HS-5 (cell line): ENCODE results near the gene F11R.
A peak's percentile ranks its signal among the peaks of the same experiment; 100 is the strongest.
"Not testable (repeated sequence)": the region's sequence is repeated elsewhere in the genome, so short reads cannot be mapped to it uniquely, and the experiment has no call there.

Source experiments
- DNase-seq: peaks from one replicate; pipeline ENCODE4 v3.0.0-alpha.2; 2012; ENCODE audit warnings: low read depth

Gene F11R

GRCh38 chr1:161020509-161021164 lies at the start of gene F11R:
Gene F11R, minus strand, starts transcription at chr1:161021152. Its CDS starts 79 bp downstream, at chr1:161021073.
- no peak for DNase-seq

DNA sequence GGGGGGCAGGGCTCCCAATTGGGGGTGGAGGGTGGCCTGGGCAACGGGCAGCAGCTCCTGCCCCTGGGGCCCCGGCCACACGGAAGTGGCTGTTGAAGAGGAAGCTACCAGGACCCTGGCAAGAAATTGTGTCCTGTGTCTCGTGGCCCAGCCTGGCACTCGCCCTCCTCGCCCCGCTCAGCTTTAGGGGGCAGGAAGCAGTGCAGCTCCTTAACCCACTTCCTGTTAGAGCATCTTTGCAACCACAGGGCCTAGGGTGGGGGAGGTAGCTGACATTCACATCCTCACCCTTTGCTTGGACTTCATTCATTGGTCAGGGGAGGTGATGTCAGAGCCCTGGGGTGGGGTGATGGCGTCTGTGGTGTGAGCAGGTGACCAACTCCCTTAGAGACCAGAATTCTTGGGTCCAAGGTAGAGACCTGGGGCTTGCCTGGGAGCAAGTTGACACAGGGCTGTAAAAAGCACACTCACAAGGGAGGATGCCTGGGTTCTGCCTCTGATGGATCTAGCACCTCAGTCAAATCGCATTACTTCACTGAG lies 48.8 kb upstream of the F11R start, which contains the start of gene ARHGAP30:
Gene ARHGAP30 (minus strand): TSS at position 161 of the 540 bp plus-strand sequence. CDS start 267 bp downstream, outside the sequence.
- no peak for DNase-seq

DNA sequence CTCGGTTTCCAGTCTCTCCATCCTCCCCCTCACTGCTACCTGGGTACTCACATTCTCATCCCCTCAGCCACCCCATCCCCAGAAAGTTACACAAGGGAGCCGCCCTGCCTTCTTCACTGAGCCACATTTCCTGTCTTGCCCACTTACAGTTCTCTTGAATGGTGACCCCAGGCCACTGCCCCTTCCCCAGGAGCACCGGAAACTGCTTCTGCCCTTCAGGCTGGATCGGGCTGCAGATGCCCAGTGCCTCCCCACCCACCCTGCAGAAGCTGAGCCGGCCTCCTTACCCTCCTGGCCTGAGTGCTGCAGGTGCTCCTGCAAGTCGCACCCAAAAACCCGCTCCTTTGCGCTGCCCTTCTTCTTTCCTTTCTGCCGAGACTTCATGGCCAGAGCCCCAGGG lies 48.3 kb upstream of the F11R start:
- no peak for DNase-seq

- no peak for DNase-seq
Measured at GRCh38 chr1:161068306-161069234, 47.6 kb upstream of the F11R start.

- no peak for DNase-seq
Measured at GRCh38 chr1:161066694-161067093, 45.7 kb upstream of the F11R start.

DNA sequence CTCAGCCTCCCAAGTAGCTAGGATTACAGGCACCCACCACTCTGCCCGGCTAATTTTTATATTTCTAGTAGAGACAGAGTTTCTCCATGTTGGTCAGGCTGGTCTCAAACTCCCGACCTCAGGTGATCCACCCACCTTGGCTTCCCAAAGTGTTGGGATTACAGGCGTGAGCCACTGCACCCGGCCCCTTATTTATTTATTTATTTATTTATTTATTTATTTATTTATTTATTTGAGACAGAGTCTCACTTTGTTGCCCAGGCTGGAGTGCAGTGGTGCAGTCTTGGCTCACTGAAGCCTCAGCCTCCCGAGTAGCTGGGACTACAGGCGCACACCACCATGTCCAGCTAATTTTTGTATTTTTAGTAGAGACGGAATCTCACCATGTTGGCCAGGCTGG lies 44.7 kb upstream of the F11R start:
- not testable (repeated sequence) for DNase-seq

DNA sequence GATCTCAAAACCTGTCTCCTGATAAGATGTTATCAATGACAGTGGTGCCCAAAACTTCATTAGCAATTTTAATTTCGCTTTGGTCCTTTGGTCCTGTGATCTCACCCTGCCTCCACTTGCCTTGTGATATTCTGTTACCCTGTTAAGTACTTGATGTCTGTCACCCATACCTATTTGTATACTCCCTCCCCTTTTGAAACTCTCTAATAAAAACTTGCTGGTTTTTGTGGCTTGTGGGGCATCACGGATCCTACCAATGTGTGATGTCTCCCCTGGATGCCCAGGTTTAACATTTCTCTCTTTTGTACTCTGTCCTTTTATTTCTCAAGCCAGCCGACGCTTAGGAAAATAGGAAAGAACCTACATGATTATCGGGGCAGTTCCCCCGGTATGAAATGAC lies 43.0 kb upstream of the F11R start:
- DNase-seq = not testable (repeated sequence)

GRCh38 chr1:161061419-161061818 lies 40.5 kb upstream of the F11R start:
- DNase-seq = no peak

- DNase-seq = no peak
Measured at GRCh38 chr1:161059293-161059692, 38.3 kb upstream of the F11R start.

GRCh38 chr1:161054805-161055204 lies 33.9 kb upstream of the F11R start:
- no peak for DNase-seq

- DNase-seq = no peak
Measured at GRCh38 chr1:161054232-161054631, 33.3 kb upstream of the F11R start.

GRCh38 chr1:161052899-161053298 lies 31.9 kb upstream of the F11R start:
- no peak for DNase-seq

DNA sequence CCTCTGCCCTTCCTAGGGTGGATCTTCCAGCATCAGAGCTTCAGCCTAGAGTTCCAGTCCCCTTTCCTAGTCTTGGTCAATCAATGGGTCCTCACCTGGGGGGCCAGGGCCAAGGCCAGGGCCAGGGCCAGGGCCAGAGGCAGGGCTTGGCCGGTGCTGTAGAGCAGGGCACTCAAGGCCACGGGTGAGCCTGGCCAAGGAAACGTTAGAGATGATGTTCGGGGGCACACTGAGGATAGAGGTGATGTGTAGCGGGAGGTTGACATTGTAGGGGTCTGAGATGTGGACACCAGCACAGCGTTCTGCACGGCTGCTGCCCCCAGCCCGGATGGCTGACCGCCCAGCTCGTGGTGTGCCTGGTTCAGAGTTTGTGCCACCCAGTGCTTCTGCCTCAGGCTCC lies 30.3 kb upstream of the F11R start:
- no peak for DNase-seq

DNA sequence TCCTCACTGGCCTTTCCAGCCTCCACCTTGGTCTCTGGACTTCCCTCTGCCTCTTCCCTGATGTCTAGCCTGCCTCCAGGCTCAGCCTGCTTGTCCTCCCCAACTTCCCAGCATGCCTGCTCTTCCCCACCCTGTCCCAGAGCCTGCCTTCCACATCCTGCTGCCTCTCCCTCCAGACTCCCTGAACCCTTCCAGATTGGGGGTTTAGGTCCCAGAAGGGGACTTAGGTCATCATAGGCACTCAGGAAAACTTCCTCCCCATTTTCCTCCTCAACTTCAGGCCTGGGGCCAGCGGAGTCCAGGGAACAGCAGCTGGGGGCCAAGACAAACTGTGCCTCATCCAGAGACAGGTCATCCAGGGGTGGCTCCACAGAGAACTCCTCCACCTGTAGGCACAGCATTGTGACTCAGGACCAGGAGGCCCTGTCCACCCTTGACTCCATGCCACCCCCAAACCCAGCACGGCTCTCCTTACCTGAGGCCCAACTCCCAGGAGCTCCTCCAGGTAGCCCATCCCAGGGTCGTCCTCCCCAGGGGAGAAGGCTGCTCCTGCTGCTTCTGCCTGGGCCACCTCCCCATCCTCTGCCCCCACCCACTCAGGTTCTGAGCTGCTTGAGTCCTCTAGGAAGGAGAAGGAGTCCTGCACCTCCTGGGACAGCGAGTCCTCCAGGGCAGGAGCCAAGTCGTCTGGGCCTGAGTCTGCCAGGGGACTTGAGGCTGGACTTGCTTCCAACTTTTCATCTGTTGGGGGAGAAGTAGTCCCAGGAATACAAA lies 28.2 kb upstream of the F11R start:
- DNase-seq = no peak

DNA sequence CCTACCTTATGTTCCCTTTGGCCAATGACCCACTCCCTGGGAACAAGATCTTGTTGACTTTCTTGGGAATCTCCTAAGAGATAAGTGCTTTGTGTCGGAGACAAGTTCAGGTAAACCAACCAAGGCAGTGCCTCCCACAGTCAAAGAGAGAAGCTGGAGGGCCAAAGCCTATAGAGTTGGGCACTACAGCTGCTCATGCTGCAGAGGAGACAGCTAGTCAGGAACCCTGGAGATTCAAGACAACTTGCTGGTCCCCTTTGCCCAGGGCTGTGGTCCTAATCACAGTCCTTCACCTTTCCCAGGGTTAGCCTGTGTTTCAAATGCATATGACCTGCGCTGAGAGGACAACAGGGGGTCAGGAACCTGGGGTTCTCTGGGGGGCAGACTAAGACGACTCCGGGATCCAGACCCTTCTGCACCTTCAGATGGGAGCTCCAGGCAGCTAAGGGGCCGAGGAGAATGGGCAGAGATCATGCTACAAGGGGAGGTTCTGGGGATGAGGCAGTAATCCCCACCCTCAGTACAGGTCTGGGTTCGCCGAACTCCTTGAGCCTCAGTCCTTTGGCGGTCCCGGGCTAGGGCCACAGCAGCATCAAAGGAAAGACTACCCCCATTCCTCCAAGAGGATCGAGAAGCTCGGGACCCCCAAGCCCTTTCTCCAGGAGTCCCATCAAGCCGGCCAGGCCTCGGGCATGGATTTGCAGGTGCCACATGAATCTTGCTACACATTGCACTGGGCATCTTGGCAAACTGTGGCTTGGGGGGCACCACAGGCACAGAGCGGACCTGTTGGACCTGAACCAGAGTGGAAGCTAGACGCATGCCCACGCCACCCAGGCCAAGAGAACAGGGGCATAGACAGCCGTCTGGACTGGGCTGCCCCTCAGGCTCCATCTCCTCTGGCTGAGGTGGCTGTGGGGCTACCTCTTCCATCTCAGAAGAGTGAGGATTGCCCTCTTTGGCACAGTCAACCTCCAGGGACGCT lies 26.8 kb upstream of the F11R start:
- no peak for DNase-seq

DNA sequence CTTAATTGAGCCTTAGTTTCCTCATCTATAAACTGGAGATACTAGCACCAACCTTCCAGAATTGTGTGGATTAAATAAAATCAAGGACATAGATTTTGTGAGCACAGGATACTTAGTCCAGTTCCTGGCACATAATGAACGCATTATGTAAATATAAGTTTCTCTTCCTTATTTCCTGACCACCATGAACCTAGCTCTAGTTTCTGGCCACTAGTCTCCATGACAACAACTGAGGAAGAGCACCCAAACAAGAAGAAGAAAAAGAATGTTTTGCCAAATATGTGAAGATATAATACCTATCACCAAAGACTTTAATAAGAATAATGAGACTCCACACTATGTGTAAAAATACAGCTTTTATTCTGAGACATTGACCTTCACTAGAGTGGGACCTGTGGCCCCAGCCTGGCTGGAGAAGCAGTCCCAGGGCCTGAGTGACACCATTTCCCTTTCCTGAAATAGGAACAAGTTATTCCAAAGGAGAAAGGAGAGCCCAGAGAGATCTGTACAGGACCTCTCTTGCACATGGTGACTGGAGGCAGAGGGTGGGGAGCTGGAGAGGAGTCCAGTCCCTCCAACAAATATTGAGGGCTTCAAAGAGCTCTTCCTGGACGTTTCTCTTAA lies 25.8 kb upstream of the F11R start:
- DNase-seq = no peak

DNA sequence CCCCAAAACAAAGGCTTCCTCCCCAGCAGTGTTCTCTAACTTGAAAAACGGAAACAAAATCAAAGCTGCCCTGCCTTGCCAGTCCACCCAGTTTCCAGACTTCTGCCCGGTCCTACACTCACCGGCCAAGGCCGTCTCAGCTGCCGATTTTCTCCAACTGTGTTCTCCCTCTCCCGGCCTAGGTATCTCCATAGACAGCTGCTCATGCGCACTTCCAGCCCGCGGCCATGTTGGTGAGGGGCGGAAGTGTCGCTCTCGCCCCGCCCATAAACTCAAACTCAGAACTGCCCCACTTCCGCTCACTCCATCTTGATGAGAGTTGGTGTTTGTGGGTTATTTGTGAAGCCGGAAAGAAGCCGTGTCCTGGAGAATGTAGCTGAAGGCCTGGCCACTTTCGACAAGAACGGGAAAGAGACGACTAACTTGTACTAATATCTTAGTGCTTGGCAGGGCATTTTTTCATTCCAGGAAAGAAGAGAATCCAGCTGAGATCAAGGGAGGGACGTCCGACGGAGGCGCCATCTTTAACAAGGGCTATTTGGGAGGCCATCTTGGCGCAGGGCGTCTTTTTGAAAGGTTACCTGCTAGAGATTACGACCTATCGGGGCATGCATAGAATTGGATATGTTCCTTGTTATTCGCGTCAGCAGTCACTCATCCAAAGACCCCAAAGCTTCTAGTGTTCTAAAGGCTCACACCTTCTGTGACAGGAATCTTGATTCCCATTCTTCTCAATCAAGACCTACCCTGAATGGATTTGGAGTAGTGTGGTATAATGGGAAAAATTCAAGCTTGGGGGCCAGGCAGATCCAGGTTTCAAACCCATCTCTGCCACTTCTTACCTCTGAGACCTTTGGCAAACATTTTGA lies 25.0 kb upstream of the F11R start, which contains the start of gene USF1:
Gene USF1 (minus strand): TSS at position 242 of the 869 bp plus-strand sequence. CDS start 2,702 bp downstream, outside the sequence.
- peak; percentile 88 for DNase-seq

GRCh38 chr1:161044908-161045735 lies 24.2 kb upstream of the F11R start:
- DNase-seq = peak; percentile 50
